ENCODE results near the gene LACRT.
"Not testable (repeated sequence)": the region's sequence is repeated elsewhere in the genome, so short reads cannot be mapped to it uniquely, and the experiment has no call there.

LACRT gene, protein sequence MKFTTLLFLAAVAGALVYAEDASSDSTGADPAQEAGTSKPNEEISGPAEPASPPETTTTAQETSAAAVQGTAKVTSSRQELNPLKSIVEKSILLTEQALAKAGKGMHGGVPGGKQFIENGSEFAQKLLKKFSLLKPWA

DNA sequence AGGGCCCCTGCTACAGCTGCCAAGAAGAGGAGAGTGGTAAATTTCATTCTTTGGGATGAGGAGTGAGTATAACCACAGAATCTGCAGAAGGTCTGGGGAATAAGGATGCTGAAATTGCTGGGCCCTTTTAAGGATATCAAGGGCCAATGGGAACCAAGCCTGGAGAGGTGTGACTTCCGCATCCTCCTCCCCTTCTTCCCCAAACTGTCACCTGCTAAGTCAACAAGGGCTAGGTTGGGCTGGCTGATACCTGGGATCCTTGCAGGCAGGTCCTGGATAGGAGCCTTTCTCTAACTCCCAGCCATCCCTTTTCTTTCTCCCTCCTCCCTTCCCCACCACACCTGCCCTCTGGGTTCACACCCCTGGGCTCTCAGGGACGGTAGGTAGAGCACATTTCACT lies at the start of gene LACRT:
Gene LACRT, minus strand, starts transcription at position 101 of the 400 bp plus-strand sequence. Its CDS starts 54 bp downstream, at position 47.
- no peak for DNase-seq (ENCODE audit: extremely low read depth, low read depth)
- TF ChIP-seq, protein P1, sequence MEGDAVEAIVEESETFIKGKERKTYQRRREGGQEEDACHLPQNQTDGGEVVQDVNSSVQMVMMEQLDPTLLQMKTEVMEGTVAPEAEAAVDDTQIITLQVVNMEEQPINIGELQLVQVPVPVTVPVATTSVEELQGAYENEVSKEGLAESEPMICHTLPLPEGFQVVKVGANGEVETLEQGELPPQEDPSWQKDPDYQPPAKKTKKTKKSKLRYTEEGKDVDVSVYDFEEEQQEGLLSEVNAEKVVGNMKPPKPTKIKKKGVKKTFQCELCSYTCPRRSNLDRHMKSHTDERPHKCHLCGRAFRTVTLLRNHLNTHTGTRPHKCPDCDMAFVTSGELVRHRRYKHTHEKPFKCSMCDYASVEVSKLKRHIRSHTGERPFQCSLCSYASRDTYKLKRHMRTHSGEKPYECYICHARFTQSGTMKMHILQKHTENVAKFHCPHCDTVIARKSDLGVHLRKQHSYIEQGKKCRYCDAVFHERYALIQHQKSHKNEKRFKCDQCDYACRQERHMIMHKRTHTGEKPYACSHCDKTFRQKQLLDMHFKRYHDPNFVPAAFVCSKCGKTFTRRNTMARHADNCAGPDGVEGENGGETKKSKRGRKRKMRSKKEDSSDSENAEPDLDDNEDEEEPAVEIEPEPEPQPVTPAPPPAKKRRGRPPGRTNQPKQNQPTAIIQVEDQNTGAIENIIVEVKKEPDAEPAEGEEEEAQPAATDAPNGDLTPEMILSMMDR (IDR thresholded peaks at IDR 0.05; ENCODE audit: low read depth, low read length) = no peak

DNA sequence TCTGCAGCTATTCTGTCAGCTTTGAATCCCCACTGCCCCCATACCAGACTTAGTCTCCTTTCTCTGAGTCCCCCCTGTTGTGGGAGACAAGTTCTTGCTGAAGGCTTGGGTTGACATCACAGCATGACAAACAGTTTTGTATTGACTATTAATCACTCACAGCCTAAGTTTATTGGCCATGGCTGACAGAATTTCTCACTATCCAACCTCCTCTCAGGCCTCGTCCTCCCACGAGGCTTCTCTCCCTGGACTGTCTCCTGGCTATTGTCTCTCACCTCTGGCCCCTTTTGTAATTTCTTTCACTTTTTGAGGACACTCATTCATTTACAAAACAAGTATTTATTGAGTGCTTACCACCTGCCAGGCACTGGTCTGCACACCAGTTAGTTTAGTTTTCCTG lies 48.7 kb upstream of the LACRT start:
- TF ChIP-seq, protein P1 (IDR thresholded peaks at IDR 0.05; ENCODE audit: low read depth, low read length) = no peak

DNA sequence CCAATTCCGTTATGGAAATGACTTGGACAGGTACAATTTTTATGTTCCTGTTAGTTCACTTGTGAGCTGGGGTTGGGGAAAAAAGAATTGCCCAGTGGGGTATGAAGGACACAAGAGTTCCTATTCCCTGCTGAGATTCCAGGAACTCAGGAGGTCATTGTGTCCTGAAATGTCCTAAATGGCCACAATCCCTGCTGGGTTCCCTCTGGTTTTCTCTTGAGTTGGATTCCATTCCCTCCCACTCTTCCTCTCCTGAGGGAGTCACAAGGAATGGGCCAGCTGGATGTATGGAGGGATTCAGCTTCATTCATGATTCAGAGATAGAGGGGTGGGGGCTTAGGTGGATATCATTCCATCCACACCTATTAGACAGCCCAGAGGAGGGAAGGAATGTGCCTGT lies 48.0 kb upstream of the LACRT start:
- no peak for DNase-seq (ENCODE audit: extremely low read depth, low read depth)
- TF ChIP-seq, protein P1 (IDR thresholded peaks at IDR 0.05; ENCODE audit: low read depth, low read length) = no peak

More for the DNA sequence above, 48.7 kb upstream of the LACRT start:
- no peak for DNase-seq (ENCODE audit: extremely low read depth, low read depth)

DNA sequence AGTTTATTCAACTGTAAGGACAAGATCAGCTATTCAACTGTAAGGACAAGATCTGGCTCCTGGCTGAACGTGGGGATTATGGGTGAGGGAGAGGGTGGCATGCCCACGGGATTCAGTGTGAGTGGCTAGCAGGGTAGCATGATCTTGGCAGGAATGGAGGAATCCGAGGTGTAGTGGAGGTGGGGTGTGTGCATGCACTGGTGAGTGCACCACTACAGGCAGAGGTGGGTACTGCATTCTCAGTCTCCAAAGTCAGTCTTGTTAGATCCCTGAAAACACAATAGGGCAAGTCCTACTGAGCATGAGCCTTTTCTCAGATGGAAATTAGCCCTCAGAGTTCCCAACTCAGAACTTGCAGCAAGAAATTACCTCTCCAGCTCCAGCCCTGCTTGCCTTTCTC lies 45.7 kb upstream of the LACRT start:
- DNase-seq (ENCODE audit: extremely low read depth, low read depth) = no peak
- TF ChIP-seq, protein P1 (IDR thresholded peaks at IDR 0.05; ENCODE audit: low read depth, low read length) = peak; percentile 12; the same call in 1 of the 2 replicates

DNA sequence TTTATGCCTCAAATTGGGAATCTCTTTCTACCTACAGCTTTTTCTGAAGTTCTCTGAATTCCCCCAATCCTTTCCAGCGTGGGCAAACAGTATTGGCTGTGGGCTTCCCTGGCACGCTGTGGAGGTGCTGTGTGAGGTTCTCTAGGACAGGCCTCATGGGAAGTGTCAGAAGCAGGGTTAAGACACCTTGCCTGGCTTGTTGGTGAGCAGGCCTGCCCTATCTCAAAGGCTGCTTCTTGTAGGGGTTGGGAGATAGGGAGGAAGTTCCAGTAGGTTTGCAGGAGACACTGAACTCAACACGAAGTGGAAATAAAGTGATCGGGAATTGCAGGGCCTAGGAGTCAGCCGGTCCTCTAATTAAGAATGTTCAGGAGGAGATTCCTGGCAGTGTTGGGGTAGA lies 43.4 kb upstream of the LACRT start:
- no peak for DNase-seq (ENCODE audit: extremely low read depth, low read depth)
- TF ChIP-seq, protein P1 (IDR thresholded peaks at IDR 0.05; ENCODE audit: low read depth, low read length) = no peak

DNA sequence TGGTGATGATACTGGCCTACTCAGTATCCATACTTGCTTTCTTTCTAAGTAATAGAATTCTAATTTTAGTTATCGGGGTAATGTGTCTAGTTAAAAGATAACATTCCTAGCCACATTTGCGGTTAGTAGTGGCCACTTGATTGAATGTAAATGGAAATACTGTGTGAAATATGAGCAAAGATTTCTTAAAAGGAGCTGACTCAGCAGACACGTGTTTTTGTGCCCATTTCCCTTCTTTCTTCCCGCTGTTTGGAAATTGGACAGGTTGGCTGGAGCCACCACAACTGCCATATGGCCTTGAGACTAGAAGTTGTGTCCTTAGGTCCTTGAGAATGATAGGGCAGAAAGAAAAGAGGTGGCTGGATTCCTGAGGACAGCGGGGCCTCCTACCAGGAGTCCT lies 33.2 kb upstream of the LACRT start:
- no peak for DNase-seq (ENCODE audit: extremely low read depth, low read depth)
- TF ChIP-seq, protein P1 (IDR thresholded peaks at IDR 0.05; ENCODE audit: low read depth, low read length) = no peak

DNA sequence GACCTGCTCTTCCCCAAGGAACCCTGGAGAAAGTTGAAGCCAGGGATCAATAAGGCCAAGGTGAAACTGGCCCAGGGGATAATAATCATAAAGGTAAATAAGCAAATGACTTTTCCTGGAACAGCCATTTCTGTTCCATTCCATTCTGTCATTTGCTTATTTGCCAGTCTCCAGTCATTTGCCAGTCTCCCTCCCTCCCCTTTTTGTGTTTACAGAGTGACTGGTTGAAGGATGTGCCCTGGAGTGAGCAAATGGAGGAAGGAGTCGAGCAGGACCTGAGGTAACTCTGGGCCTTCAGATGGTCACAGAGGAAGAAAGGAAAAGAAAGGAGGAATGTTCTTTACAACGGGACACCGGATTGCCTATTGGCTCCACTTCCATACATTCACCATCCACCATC lies 31.3 kb upstream of the LACRT start:
- TF ChIP-seq, protein P1 (IDR thresholded peaks at IDR 0.05; ENCODE audit: low read depth, low read length) = no peak
- DNase-seq (ENCODE audit: extremely low read depth, low read depth) = no peak

DNA sequence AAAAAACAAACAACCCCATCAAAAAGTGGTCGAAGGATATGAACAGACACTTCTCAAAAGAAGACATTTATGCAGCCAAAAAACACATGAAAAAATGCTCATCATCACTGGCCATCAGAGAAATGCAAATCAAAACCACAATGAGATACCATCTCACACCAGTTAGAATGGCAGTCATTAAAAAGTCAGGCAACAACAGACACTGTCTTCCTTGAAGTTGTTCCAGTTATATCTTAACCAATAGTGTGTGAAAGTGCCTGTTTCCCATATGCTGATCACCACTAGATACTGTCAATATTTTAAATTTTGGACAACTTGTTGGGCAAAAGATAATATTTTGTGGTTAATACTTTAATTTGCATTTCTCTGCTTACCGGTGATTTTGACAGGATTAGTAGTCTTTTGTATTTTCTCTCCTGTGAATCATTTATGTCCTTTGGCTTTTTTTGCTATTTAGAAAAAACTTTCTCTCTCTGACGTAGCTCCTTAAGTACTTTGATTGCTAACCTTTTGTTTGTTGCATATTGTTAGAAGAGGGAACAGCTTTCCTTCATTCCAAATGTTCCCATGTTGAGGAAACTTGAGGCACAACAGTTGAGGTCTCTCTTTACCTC lies 30.4 kb upstream of the LACRT start:
- not testable (repeated sequence) for DNase-seq (ENCODE audit: extremely low read depth, low read depth)

Data from AG09319 (cell line).